Lung (tissue), 12 donors: ENCODE measurements around the gene ACYP2. TPM values are rescaled to one million over a fixed set of nuclear protein-coding genes. Genes with fewer than 3 reads are reported as not detected.
A peak's percentile ranks its signal among the peaks of the same experiment; 100 is the strongest.

Experiments used
- ATAC-seq: fragments of 200-7000 bp; cut with Tn5 transposase; one replicate; pipeline ENCODE4 v1.9.1; 2020; ENCODE audit warnings: moderate number of reproducible peaks; ENCODE audit not compliant: insufficient read depth, low FRiP score
- DNase-seq, 3 donors: peaks; one replicate each; pipeline ENCODE4 v3.0.0-alpha.2; 2013 to 2017
- H3K27ac ChIP-seq, 2 donors: one replicate each; pipeline ENCODE4 v1.5.1; 2013; ENCODE audit warnings: mild to moderate bottlenecking in 2 of 2, moderate library complexity in 2 of 2, control low read depth in 1 of 2, inconsistent platforms in 1 of 2, low read depth in 1 of 2, low read length in 1 of 2
- H3K27me3 ChIP-seq, 3 donors: one replicate each; pipeline ENCODE4 v1.5.1; 2013; ENCODE audit warnings: low read length in 2 of 3; ENCODE audit not compliant: control insufficient read depth in 3 of 3, insufficient read depth in 3 of 3
- H3K36me3 ChIP-seq, 4 donors: one replicate each; pipeline ENCODE4 v1.5.1; 2013; ENCODE audit warnings: low read length in 4 of 4, mild to moderate bottlenecking in 1 of 4, moderate library complexity in 1 of 4; ENCODE audit not compliant: control insufficient read depth in 4 of 4, insufficient read depth in 4 of 4
- H3K4me1 ChIP-seq, 5 donors: one replicate each; pipeline ENCODE4 v1.5.1; 2013; ENCODE audit warnings: low read length in 5 of 5, mild to moderate bottlenecking in 2 of 5, moderate library complexity in 1 of 5; ENCODE audit not compliant: control insufficient read depth in 5 of 5, insufficient read depth in 5 of 5
- H3K4me3 ChIP-seq: one replicate; pipeline ENCODE4 v1.5.1; 2013; ENCODE audit warnings: mild to moderate bottlenecking, control low read depth, moderate library complexity
- H3K9ac ChIP-seq, 2 donors: one replicate each; pipeline ENCODE4 v1.5.1; 2013; ENCODE audit warnings: low read length in 2 of 2, control low read depth in 1 of 2; ENCODE audit not compliant: insufficient read depth in 1 of 2
- H3K9me3 ChIP-seq, 4 donors: one replicate each; pipeline ENCODE4 v1.5.1; 2013; ENCODE audit warnings: low read length in 3 of 4, mild to moderate bottlenecking in 1 of 4, moderate library complexity in 1 of 4; ENCODE audit not compliant: control insufficient read depth in 4 of 4, insufficient read depth in 3 of 4
- WGBS, 2 donors: extraction: QIAGEN DNeasy Blood & Tissue Kit; methylation state at CpG; one replicate each; pipeline ENCODE4 v1.1.7; 2013; 5-methylcytosine and 5-hydroxymethylcytosine counted together
- polyA plus RNA-seq, 2 donors: library from polyadenylated mRNA; stranded (reverse); fragments of 200-250 nt; gene quantifications; one replicate each; pipeline ENCODE4 v1.2.1, GENCODE V29; 2013
- total RNA-seq, 2 donors: library from RNA; depleted of rRNA in 1 of 2; stranded (reverse); fragments of >200 nt in 1 of 2; gene quantifications; one replicate each; pipeline ENCODE4 v1.2.1, GENCODE V29; 2014 to 2021
- TF ChIP-seq, protein P1 (sequence below): IDR thresholded peaks from 2 replicates; pipeline ENCODE4 v1.5.1; 2012; ENCODE audit warnings: mild to moderate bottlenecking; ENCODE audit errors: control extremely low read depth, extremely low read depth
- donor health status: control.
- donor health status: control.
- donor health status: Bipolar disorder and iron deficiency.
- donor health status: healthy.
- donor health status: DM: yes; HTN: yes; CAD: no.

The ACYP2 gene
- total and polyA plus RNA-seq, 4 donors = 13.2 to 23.7 (median 18.0) TPM

DNA sequence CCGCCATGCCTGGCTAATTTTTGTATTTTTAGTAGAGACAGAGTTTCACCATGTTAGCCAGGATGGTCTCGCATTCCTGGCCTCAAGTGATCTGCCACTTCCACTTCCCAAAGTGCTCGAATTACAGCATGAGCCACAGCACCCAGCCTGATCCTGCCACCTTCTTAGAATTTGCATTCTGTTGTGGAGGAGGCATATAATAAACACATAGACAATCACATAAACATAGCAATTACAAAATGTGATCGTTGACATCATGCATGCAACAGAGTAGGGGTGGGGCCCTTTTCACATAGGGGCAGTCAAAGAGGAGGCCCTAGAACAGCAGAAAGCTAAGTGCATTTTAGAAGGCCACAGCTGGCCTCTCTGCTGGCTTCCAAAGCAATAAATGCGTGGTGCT is 180.5 kb downstream of the ACYP2 start:
- ATAC-seq (no peak), DNase-seq (peak; percentile 20 to 42 (median 36))
- H3K27ac ChIP-seq = no peak overlapping the region
- H3K36me3 ChIP-seq = no peaks in the 10 kb centered on the region
- no peaks in the 10 kb centered on the region for H3K9me3 ChIP-seq
- no peak overlapping the region for H3K4me3 ChIP-seq
- H3K4me1 ChIP-seq = peaks cover 0 to 4% (median 0%) of the 10 kb centered on the region in 5 donors
- H3K9ac ChIP-seq = no peak overlapping the region
- no peaks in the 10 kb centered on the region for H3K27me3 ChIP-seq
- TF ChIP-seq, protein P1, sequence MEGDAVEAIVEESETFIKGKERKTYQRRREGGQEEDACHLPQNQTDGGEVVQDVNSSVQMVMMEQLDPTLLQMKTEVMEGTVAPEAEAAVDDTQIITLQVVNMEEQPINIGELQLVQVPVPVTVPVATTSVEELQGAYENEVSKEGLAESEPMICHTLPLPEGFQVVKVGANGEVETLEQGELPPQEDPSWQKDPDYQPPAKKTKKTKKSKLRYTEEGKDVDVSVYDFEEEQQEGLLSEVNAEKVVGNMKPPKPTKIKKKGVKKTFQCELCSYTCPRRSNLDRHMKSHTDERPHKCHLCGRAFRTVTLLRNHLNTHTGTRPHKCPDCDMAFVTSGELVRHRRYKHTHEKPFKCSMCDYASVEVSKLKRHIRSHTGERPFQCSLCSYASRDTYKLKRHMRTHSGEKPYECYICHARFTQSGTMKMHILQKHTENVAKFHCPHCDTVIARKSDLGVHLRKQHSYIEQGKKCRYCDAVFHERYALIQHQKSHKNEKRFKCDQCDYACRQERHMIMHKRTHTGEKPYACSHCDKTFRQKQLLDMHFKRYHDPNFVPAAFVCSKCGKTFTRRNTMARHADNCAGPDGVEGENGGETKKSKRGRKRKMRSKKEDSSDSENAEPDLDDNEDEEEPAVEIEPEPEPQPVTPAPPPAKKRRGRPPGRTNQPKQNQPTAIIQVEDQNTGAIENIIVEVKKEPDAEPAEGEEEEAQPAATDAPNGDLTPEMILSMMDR = no peak
- 81 to 91% methylated on average over 5 of the region's 5 CpGs for WGBS, 2 donors

DNA sequence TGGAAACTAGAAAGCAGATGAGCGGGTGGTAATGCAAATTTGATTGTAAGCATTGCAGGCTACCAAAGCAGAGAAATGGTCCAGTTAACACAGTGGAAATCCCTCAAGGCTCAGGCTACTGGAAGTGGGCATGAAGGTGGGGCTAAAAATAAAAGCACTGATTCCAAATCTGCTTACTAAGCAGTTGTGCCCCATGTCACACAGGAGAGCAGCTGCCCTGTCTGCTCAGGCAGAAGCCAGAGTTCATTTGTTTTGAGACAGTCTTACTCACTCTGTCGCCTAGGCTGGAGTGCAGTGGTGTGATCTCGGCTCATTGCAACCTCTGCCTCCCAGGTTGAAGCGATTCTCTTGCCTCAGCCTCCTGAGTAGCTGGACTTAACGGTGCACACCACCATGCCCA is 183.1 kb downstream of the ACYP2 start:
- Histone ChIP-seq H3K4me1 (peaks cover 0 to 6% (median 0%) of the 10 kb centered on the region in 5 donors), H3K36me3 (no peaks in the 10 kb centered on the region), H3K27me3 (no peaks in the 10 kb centered on the region), H3K9ac (no peak overlapping the region), H3K27ac (no peak overlapping the region), H3K9me3 (no peaks in the 10 kb centered on the region), H3K4me3 (no peak overlapping the region)
- ATAC-seq = no peak
- no peak for DNase-seq
- 95 to 99% methylated on average over 5 of the region's 5 CpGs for WGBS, 2 donors
- TF ChIP-seq, protein P1 = no peak

DNA sequence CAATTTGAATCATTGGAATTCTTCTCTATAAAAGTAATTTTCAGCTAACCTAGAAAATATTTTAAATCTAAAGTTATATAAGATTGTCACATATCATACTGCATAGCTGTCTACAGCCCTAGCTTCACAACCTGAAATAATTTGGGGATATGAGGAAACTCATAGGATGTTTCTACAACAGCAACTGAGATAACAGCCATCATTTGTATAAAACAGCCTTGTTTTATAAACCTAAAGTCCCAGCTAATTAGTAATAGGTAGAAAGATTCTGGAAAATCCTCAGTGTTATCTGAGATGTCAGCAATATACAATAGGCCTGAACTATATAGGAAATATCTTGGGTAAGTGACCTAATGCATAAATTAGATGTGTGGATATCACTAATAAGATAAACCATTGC is 188.2 kb downstream of the ACYP2 start:
- no peak for DNase-seq
- H3K4me3 ChIP-seq = no peak overlapping the region
- H3K4me1 ChIP-seq = peaks cover 0 to 4% (median 0%) of the 10 kb centered on the region in 5 donors
- H3K27me3 ChIP-seq = no peaks in the 10 kb centered on the region
- no peaks in the 10 kb centered on the region for H3K36me3 ChIP-seq
- ATAC-seq = no peak
- no peak overlapping the region for H3K27ac ChIP-seq
- H3K9ac ChIP-seq = no peak overlapping the region
- H3K9me3 ChIP-seq = no peaks in the 10 kb centered on the region
- TF ChIP-seq, protein P1 = no peak

DNA sequence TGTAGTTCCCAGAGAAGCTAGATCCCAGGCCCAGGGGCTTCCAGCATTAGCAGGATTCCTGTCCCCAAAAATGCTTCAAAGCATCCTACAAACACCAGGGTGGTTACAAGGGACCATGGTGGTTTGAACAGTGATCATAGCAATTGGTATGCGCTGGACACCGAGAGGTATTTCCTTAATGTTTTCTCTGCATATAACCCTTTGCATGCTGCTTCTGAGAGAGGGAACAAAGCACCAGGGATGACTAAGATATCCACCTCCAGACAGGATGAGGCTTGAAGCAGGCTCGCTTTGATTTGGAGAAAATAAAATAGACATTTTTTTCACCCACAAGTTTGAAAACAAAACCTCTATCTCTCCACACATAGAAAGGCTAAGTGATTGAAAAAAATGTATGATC is 191.1 kb downstream of the ACYP2 start:
- no peaks in the 10 kb centered on the region for H3K9me3 ChIP-seq
- WGBS, 2 donors = 85 to 90% methylated on average over 3 of the region's 3 CpGs
- H3K9ac ChIP-seq = no peak overlapping the region

More for the DNA sequence above, 191.1 kb downstream of the ACYP2 start:
- no peak overlapping the region for H3K27ac ChIP-seq
- TF ChIP-seq, protein P1 = no peak
- no peak overlapping the region for H3K4me3 ChIP-seq
- no peaks in the 10 kb centered on the region for H3K36me3 ChIP-seq
- H3K27me3 ChIP-seq = no peaks in the 10 kb centered on the region
- DNase-seq (no peak), ATAC-seq (no peak)
- peaks cover 0 to 6% (median 0%) of the 10 kb centered on the region in 5 donors for H3K4me1 ChIP-seq
